GF-D8 (cell line): ENCODE results near the gene TNFSF15.

Source experiments
- DNase-seq: peaks from one replicate; lab custom pipeline; 2025; lab: John Stamatoyannopoulos, UW

Gene TNFSF15

GRCh38 chr9:114825126-114825795 is 19.4 kb upstream of the TNFSF15 start:
- DNase-seq: no peak

DNA sequence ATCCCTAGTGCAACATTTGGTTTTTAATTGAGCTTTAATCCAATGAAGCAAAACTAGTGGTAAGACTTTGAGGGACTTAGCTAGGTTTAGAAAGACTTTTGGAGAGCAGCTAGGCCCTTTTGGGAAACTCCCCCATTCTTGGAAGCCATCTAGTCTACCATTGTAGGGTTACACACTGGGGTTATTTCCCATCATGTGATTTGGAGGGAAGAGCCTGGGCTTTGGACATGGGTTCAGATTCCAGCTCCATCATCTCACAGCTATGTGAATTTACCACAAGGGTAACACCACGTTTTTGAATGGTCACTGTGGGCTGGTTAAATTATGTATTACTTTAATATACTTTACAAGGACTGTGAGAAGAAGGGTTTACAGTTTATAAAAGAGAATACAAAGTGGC is 18.3 kb upstream of the TNFSF15 start:
- no peak for DNase-seq

DNA sequence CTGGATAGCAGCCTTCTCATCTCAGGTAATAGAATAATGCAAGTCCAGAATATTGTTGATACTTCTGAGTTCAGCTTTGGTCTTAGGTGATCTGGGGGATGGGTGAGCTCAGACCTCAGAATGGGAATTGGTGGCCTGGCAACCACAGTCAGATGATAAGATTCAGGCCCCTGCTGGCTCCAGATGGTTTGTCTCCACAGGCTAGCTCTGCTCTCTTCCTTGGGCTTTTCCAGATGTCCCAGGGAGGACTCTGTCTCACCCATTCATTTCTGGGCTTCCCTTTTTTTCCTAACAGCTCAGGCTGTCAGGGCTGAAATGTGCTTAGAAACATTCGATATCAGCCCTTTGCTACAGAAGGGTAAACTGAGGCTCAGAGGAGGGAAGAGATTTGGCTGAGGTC is 17.6 kb upstream of the TNFSF15 start:
- DNase-seq: no peak

GRCh38 chr9:114822708-114823107 is 16.9 kb upstream of the TNFSF15 start:
- no peak for DNase-seq

DNA sequence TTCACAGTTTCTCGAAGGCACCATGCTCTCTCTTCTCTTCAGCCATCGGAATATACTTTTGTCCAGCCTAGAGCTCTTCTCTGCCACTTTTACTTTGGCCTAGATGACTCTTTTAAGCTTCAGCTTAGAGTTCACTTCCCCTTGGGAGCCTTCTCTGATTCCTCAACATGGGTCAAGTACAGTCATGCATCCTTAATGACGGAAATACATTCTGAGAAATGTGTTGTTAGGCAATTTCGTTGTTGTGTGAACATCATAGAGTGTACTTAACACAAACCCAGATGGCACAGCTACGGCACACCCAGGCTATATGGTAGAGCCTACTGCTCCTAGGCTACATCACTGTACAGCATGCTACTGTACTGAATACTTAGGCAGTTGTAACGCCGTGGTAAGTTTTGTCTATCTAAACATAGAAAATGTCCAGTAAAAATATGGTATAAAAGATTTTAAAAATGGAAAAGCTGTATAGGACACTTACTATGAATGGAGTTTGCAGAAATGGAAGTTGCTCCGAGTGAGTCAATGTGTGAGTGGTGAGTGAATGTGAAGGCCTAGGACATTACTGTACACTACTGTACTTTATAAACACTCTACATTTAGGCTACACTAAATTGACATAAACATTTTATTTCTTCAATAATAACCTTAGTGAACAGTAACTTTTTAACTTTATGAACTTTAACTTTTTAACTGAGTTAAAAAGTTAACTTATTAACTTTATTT is 15.1 kb upstream of the TNFSF15 start:
- no peak for DNase-seq

GRCh38 chr9:114818178-114818577 is 12.3 kb upstream of the TNFSF15 start:
- DNase-seq: no peak

DNA sequence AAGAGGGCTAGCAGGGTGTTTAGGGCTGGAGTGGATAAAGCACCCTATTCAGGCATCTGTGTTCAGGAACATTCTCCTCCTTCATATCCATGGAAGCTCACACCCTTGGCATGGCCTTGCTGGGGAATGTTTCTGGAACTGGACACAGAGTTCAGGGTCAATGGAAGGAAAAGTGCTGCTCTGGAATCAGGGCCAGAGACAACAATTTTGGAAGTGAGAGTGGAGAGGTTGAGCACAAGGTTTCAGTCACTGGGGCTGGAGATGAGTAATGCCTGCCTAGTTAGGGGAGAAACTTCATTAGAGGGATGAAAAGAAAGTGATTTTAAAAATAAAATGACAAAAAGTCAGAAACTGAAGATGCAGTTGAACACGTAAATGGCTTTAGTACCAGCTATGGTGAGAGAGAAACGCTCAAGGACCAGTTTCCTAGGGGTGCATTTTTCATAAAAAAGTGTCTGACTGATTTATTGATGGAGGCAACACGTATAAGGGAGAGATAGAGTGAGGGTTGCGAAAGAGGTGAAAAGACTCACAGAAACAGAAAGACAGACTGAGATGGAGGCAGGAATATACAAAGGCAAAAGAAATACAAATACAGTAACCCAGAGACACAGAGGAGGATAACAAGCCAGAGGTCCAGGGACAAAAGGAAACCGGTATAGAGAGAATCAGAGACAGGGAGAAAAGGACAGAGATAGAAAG is 8.0 kb upstream of the TNFSF15 start:
- no peak for DNase-seq

DNA sequence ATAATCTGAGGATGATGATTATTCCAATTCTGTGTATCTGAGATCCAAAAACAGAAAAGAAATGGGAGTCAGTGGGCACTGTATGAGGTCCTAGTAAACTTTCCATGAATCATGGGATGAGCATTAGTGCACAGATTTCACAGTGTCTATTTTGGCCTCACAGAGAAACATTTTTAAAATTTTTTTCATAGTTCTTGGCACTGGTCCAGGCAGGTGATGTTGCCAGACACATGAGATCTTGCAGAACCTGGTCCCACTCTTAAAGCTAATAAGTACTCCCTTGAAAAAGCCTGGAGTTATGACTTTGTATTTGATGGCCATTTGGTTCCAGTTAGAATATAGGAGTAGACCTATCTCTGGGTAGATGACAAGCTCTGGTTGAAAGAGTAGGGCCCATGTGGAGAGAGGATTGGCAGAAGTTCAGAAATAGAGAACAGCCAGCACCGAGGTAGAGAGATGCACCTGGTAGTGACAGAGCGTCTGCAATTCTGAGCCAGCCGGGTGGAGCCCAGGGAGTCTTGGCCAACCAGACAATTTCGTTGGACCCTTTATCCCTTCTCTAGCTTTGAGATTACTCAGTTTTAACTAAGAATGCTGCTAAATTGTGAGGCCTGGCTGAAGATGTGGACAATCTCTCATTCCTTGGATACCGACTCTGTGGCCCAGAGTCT is 6.3 kb upstream of the TNFSF15 start:
- DNase-seq: no peak

- no peak for DNase-seq
These were observed 5.5 kb upstream of the TNFSF15 start for GRCh38 chr9:114811301-114811700.

DNA sequence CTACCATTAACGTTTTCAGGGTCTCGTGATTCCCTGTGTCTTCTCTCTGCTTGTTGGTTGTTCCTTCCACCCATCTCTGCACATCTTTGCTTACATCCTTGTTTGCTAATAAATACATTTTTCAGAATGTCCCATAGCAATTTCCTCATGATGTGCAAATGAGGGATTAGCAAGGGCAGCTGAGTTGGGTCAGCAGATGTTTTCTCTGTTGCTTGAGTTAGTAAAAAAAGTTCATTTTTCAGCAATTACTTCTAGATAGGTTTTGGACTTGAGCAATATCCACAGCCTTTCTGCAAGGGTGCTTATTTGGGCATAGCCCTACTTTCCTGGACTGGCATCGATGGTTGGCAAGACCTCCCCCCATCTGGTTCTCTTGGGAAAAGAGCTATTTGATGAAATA is 4.8 kb upstream of the TNFSF15 start:
- DNase-seq: no peak

DNA sequence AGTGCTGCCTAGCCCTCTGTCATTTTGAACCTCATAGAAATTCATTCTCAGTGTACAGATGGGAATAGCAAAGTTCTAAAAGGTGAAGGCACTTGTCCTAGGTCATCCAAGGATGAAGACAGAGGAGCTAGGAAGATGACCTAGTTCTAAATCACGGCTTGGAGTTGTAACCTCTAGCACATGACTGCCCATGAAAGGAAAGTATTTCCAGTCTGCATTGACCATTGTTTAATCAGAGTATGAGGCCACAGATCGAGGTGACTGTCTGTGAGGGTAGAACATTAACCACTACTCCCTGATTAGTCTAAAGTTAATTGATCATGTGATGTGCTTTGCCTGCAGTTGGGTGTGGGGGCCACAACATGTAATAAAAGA is 674 bp upstream of the TNFSF15 start:
- DNase-seq: no peak

DNA sequence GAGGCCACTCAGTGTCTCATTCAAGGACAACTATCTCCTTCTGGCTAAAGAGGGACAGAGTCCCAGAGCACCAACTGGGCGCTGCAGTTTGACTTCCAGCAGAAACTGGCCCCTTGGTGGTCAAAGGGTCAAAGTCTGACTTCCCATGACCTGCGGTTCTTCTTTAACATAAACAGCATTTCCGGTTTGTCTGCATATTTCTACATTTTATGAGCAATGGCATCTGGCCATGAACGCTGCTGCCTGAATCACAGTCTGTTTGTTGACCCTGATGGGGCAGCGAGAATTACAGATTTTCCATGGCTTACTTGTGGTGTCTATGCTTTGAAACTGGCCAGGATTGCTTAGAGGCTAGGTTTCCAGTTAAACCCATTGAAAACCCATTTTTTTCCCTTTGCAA is 1.3 kb downstream of the TNFSF15 start:
- no peak for DNase-seq

DNA sequence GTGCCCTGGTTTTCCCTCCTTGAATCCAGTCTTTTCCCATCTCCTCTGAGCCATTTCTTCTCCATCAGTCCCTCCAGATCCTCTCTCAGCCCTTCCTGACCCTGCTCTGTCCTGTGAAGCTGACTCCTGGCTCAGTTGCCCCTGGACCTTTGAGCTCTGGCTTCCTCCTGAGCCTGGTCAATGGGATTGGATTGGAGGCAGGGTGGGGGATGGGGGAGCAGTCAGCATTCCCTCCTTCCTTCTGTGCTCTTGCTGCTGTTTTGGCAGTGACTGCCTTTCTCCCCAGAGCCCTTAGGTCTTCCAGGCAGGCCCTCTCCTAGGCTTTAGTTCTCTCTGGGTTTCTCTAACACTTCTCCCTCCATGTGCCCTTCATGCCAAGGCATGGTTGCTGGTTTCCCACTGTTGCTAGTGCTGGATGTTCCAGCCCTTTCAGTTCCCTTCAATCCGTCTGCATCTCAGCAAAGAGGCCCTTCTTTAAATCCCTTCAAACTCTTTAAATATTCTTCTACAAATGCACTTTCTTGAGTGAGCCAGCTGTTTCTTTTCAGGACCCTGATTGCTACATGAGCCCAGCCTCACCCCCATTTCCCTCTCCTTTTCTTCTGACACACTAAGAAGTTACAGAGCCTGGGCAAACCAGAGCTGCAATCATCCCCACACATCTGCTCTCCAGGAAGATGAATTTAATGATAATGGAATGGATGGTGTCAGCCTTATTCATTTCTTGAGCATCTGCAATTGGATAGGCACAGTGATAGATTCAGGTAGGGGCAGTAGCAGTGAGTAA is 2.2 kb downstream of the TNFSF15 start:
- DNase-seq: no peak

- DNase-seq: no peak
These were observed 5.9 kb downstream of the TNFSF15 start for GRCh38 chr9:114799925-114800324.

DNA sequence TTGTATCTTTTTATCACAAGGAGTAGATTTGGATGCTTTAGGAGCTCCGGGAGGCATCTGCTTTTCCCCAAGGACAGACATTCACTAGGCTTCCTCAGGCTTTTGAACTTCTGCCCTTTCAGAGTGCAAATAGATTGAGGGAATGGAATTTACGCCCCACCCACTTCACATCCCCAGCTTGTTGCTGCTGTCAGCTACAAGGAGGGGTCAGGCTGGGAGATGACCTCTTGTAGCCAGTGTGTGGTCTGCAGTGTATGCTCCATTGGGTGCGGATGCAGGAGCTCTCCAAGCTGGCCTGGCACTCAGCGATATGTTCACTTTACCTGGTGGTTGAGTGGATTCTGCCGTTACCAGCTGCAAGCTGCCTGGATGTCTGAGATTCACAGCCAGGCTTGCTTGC is 6.4 kb downstream of the TNFSF15 start:
- DNase-seq: no peak

DNA sequence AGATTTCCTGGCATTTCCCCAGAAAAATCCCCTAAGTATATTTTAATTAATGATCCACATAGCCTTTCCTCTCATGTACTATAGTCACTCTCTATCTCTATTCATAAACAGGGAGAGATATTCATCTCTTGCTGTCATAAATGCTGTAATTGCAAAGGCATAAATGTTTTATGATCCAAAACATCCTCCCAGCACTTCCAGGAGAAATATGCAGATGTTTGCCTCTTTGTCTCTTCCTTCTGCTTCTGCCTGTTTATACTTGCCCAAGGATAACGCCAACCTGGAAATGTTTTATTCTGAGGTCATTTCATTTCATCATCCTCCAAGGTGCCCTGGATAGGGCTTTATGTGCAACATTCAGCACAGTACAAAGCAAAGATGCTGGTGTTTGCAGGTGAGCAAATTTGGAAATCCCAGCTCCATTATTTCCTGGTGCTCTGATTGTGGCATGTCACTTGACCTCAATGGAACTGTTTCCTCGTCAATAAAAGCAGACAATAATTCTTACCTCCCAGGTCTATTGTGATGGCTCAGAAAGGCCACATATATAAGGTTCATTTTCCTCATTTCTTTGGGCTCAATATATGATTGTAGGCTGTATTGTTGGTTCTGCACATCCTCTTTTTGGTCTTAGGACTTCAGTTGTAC is 6.9 kb downstream of the TNFSF15 start:
- DNase-seq: no peak

GRCh38 chr9:114798101-114798500 is 7.7 kb downstream of the TNFSF15 start:
- DNase-seq: no peak

GRCh38 chr9:114792396-114792795 is 13.4 kb downstream of the TNFSF15 start:
- DNase-seq: no peak

DNA sequence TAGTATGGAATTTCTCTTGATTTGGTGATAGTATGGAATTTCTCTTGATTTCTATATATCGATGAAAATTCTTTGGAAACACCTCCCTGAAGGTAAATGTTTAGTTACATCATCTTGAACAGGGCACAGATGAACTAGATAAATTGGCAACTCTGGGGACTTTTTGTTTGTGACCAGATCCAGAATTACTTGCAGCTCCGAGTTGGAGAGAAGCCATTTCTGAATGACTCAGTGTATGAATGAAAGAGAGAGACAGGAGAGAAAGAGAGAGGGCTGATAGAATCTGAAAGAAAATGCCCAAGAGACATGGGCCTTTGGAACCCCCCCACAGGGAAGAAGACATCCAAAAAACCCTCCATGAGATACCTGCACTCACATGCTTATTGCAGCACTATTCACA is 14.1 kb downstream of the TNFSF15 start:
- DNase-seq: no peak

DNA sequence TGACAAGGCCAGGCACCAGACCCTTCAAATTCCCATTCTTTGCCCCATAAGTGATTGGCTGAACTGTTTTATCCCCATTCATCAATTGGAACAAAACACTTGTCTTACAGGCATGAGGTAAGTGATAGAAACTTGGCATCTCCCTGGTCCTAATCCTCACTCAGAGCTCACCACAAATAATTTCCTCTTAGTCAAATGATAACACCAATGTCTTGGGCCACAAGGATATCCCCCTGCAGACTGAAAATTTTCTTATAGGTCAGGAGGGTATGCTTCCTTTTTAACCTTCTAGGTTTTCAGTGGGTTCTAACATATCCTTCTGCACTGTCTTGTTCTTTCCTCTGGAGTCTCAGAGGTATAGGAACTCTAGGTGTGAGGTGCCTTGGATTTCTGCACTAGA is 14.5 kb downstream of the TNFSF15 start:
- DNase-seq: no peak

DNA sequence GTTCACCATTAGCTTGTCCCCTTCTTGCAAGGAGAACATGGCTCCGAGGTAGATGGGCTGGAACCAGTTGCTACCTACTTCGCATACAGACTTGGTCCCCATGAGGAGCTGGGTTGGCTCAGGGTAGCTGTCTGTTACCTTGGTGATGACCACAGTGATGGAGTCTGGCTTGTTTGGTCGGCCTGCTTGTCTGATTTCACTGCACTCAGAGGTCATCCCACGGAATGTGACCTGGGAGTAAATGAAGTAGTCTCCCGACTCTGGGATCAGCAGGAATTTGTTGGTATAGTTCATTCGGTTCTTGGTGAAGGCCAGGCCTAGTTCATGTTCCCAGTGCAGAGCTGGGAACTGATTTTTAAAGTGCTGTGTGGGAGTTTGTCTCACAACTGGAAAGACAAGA is 15.3 kb downstream of the TNFSF15 start:
- no peak for DNase-seq

DNA sequence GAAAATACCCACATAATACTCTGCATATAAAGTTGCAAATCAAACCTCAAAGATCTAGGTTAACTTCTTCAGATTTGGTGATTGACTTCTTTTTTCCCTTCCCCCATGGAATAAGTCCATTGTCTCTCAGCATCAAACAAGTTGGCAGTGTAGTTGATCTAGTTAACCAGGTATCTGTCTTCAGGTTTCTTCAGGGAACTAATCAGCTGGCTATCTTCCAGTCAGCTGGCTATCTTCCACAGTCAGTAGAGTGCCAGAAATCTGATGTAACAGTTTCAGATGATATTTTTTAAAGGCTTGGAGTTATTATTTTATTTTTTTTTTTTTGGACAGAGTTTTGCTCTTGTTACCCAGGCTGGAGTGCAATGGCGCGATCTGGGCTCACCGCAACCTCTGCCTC is 16.8 kb downstream of the TNFSF15 start:
- DNase-seq: no peak
